ENCODE measurements around the gene RUNDC3A.
"Not testable (repeated sequence)": the region's sequence is repeated elsewhere in the genome, so short reads cannot be mapped to it uniquely, and the experiment has no call there.

DNA sequence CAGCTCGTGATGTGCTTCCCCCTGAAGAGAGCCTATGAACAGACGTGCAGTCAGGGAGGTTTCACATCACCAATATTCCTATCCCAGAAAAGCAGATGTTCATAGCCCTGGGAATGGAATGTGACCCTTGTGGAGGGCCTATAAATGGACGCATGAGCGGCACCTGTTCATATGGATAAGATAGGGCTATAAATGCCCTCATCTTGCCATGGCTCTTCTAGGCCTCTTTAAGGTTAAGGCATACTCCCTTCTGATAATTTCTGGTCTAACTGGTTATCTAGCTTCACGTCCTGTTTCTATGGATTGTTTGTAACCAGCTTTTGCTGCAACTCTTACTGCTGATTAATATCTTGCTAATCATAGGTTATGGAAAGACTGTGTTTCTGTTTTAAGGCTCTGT is 32.2 kb downstream of the RUNDC3A start:
- TF ChIP-seq, protein P1, sequence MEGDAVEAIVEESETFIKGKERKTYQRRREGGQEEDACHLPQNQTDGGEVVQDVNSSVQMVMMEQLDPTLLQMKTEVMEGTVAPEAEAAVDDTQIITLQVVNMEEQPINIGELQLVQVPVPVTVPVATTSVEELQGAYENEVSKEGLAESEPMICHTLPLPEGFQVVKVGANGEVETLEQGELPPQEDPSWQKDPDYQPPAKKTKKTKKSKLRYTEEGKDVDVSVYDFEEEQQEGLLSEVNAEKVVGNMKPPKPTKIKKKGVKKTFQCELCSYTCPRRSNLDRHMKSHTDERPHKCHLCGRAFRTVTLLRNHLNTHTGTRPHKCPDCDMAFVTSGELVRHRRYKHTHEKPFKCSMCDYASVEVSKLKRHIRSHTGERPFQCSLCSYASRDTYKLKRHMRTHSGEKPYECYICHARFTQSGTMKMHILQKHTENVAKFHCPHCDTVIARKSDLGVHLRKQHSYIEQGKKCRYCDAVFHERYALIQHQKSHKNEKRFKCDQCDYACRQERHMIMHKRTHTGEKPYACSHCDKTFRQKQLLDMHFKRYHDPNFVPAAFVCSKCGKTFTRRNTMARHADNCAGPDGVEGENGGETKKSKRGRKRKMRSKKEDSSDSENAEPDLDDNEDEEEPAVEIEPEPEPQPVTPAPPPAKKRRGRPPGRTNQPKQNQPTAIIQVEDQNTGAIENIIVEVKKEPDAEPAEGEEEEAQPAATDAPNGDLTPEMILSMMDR (IDR thresholded peaks at IDR 0.05) = not testable (repeated sequence)
- TF ChIP-seq POLR2A, EP300 (IDR thresholded peaks at IDR 0.05): not testable (repeated sequence)

All from ovary (tissue), 3 donors.